ENCODE measurements around the gene GRB2. TPM values are rescaled to one million over a fixed set of nuclear protein-coding genes. Genes with fewer than 3 reads are reported as not detected.
"Not testable (repeated sequence)": the region's sequence is repeated elsewhere in the genome, so short reads cannot be mapped to it uniquely, and the experiment has no call there.

The GRB2 gene
- total and polyA plus RNA-seq, 2 donors from 2014 or later: 65.3 to 119 TPM

GRCh38 chr17:75442168-75443103, 37.0 kb upstream of the GRB2 start:
- H3K27ac ChIP-seq (ENCODE audit: low read depth in 2 of 2, low read length in 2 of 2): peak overlapping the region; percentile 63 to 86
- peaks cover 0 to 2% (median 0%) of the 10 kb centered on the region in 3 donors for H3K4me1 ChIP-seq (ENCODE audit: control insufficient read depth in 2 of 3, insufficient read depth in 2 of 3, low read depth in 1 of 3, low read length in 3 of 3)
- H3K27me3 ChIP-seq (ENCODE audit: control insufficient read depth, insufficient read depth, low read length): no peaks in the 10 kb centered on the region
- no peaks in the 10 kb centered on the region for H3K9me3 ChIP-seq (ENCODE audit: control insufficient read depth in 2 of 3, insufficient read depth in 1 of 3, low read length in 3 of 3)
- intact Hi-C loops (cut with DNase I): no loop called here
- DNase-seq (no peak), FAIRE-seq (no peak)
- no peaks in the 10 kb centered on the region for H3K36me3 ChIP-seq (ENCODE audit: control insufficient read depth in 2 of 3, insufficient read depth in 3 of 3, low read length in 3 of 3)
- TF ChIP-seq CTCF (IDR thresholded peaks at IDR 0.05; ENCODE audit: borderline replicate concordance, extremely low read depth, insufficient read depth): no peak
- H3K9ac ChIP-seq (ENCODE audit: low read length in 3 of 3): no peak overlapping the region
- H3K4me3 ChIP-seq (ENCODE audit: low read length in 3 of 3): no peak overlapping the region

GRCh38 chr17:75440738-75441448, 35.4 kb upstream of the GRB2 start:
- Histone ChIP-seq H3K9ac (ENCODE audit: low read length in 3 of 3) (no peak overlapping the region), H3K4me1 (ENCODE audit: control insufficient read depth in 2 of 3, insufficient read depth in 2 of 3, low read depth in 1 of 3, low read length in 3 of 3) (peaks cover 0 to 2% (median 0%) of the 10 kb centered on the region in 3 donors), H3K36me3 (ENCODE audit: control insufficient read depth in 2 of 3, insufficient read depth in 3 of 3, low read length in 3 of 3) (no peaks in the 10 kb centered on the region), H3K4me3 (ENCODE audit: low read length in 3 of 3) (no peak overlapping the region), H3K27me3 (ENCODE audit: control insufficient read depth, insufficient read depth, low read length) (no peaks in the 10 kb centered on the region), H3K9me3 (ENCODE audit: control insufficient read depth in 2 of 3, insufficient read depth in 1 of 3, low read length in 3 of 3) (no peaks in the 10 kb centered on the region), H3K27ac (ENCODE audit: low read depth in 2 of 2, low read length in 2 of 2) (peak overlapping the region; percentile 61 to 69)
- DNase-seq (peak in 1 of 5 donors; percentile 37), FAIRE-seq (no peak)
- intact Hi-C loops (cut with DNase I): no loop called here
- no peak for TF ChIP-seq CTCF (IDR thresholded peaks at IDR 0.05; ENCODE audit: borderline replicate concordance, extremely low read depth, insufficient read depth)

- Histone ChIP-seq H3K4me3 (ENCODE audit: low read length in 3 of 3) (no peak overlapping the region), H3K9ac (ENCODE audit: low read length in 3 of 3) (no peak overlapping the region), H3K9me3 (ENCODE audit: control insufficient read depth in 2 of 3, insufficient read depth in 1 of 3, low read length in 3 of 3) (no peaks in the 10 kb centered on the region), H3K4me1 (ENCODE audit: control insufficient read depth in 2 of 3, insufficient read depth in 2 of 3, low read depth in 1 of 3, low read length in 3 of 3) (peaks cover 0 to 2% (median 0%) of the 10 kb centered on the region in 3 donors), H3K27me3 (ENCODE audit: control insufficient read depth, insufficient read depth, low read length) (no peaks in the 10 kb centered on the region), H3K36me3 (ENCODE audit: control insufficient read depth in 2 of 3, insufficient read depth in 3 of 3, low read length in 3 of 3) (no peaks in the 10 kb centered on the region), H3K27ac (ENCODE audit: low read depth in 2 of 2, low read length in 2 of 2) (no peak overlapping the region)
- FAIRE-seq (no peak), DNase-seq (no peak)
- intact Hi-C loops (cut with DNase I): no loop called here
- TF ChIP-seq CTCF (IDR thresholded peaks at IDR 0.05; ENCODE audit: borderline replicate concordance, extremely low read depth, insufficient read depth): no peak
Measured at GRCh38 chr17:75439287-75439686, 33.8 kb upstream of the GRB2 start.

DNA sequence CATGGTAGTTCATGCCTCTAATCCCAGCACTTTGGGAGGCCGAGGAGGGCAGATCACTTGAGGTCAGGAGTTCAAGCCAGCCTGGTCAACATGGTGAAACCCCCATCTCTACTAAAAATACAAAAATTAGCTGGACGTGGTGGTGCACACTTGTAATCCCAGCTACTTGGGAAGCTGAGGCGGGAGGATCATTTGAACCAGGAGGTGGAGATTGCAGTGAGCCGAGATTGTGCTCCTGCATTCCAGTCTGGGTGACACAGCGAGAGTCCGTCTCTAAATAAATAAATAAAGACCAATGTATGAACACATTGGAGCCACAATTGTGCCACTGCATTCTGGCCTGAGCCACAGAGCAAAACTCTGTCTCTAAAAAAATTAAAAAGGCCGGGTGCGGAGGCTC, 31.9 kb upstream of the GRB2 start:
- H3K4me1 ChIP-seq (ENCODE audit: control insufficient read depth in 2 of 3, insufficient read depth in 2 of 3, low read depth in 1 of 3, low read length in 3 of 3); H3K27me3 ChIP-seq (ENCODE audit: control insufficient read depth, insufficient read depth, low read length); H3K9ac ChIP-seq (ENCODE audit: low read length in 3 of 3); FAIRE-seq; H3K9me3 ChIP-seq (ENCODE audit: control insufficient read depth in 2 of 3, insufficient read depth in 1 of 3, low read length in 3 of 3); DNase-seq; H3K36me3 ChIP-seq (ENCODE audit: control insufficient read depth in 2 of 3, insufficient read depth in 3 of 3, low read length in 3 of 3); intact Hi-C loops (cut with DNase I); H3K27ac ChIP-seq (ENCODE audit: low read depth in 2 of 2, low read length in 2 of 2); H3K4me3 ChIP-seq (ENCODE audit: low read length in 3 of 3): not testable (repeated sequence)

GRCh38 chr17:75434433-75434832, 29.0 kb upstream of the GRB2 start:
- FAIRE-seq; H3K9me3 ChIP-seq (ENCODE audit: control insufficient read depth in 2 of 3, insufficient read depth in 1 of 3, low read length in 3 of 3); intact Hi-C loops (cut with DNase I); H3K36me3 ChIP-seq (ENCODE audit: control insufficient read depth in 2 of 3, insufficient read depth in 3 of 3, low read length in 3 of 3); DNase-seq; H3K4me1 ChIP-seq (ENCODE audit: control insufficient read depth in 2 of 3, insufficient read depth in 2 of 3, low read depth in 1 of 3, low read length in 3 of 3); H3K27ac ChIP-seq (ENCODE audit: low read depth in 2 of 2, low read length in 2 of 2); H3K27me3 ChIP-seq (ENCODE audit: control insufficient read depth, insufficient read depth, low read length); H3K4me3 ChIP-seq (ENCODE audit: low read length in 3 of 3); H3K9ac ChIP-seq (ENCODE audit: low read length in 3 of 3): not testable (repeated sequence)

All from kidney (tissue), 14 donors.